ENCODE results near the gene AHDC1. TPM values are rescaled to one million over a fixed set of nuclear protein-coding genes. Genes with fewer than 3 reads are reported as not detected.

Gene AHDC1
- total and polyA plus RNA-seq, 9 of the 15 experiments (the other 6 are each of a cell fraction or from before 2014, with no cell fraction given) = 0.21 to 36.4 (median 4.7) TPM

DNA sequence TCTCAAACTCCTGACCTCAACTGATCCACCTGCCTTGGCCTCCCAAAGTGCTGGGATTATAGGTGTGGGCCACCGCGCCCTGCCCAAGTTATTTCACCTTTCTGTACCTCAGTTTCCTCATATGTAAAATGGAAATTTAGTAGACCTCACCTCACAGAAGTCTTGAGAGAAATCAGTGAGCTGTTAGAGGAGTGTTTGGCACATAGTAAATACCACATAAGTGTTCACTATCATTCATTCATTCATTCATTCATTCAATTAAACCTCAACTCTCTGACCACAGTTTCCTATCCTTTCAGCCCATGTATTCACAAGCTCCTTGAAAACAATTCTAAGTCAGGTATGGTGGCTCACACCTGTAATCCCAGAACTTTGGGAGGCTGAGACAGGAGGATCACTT is 34.9 kb upstream of the AHDC1 start:
- no peak overlapping the region for H3K4me2 ChIP-seq (ENCODE audit: insufficient read depth, low read length)
- no peak for ATAC-seq
- no peak for TF ChIP-seq ZNF165 (CRISPR knock-in tag; IDR thresholded peaks at IDR 0.05; ENCODE audit: borderline replicate concordance)
- peak; percentile 92 for TF ChIP-seq ZNF24 (IDR thresholded peaks at IDR 0.05)
- TF ChIP-seq, protein P1, sequence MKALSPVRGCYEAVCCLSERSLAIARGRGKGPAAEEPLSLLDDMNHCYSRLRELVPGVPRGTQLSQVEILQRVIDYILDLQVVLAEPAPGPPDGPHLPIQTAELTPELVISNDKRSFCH (CRISPR knock-in tag; IDR thresholded peaks at IDR 0.05) = no peak
- TF ChIP-seq, protein P1 (tag; IDR thresholded peaks at IDR 0.05) = no peak
- TF ChIP-seq NFATC3 (IDR thresholded peaks at IDR 0.05) = no peak
- no peak for TF ChIP-seq KDM4B (IDR thresholded peaks at IDR 0.05; ENCODE audit: borderline replicate concordance in 2 of 2, low read depth in 1 of 2)
- no peak for FAIRE-seq
- in situ Hi-C loops (cut with MboI) = no loop called here
- H3K4me1 ChIP-seq (replicated peaks in 1 of 2; ENCODE audit: control insufficient read depth in 2 of 2, insufficient read depth in 2 of 2, low read length in 2 of 2) = peaks cover 0 to 12% of the 10 kb centered on the region in 2 experiments; a peak in 2 of 5 replicates
- POLR2A ChIA-PET = interaction anchor here (0.7 to 2.7 kb wide), 2 partner anchors 9 to 10 kb away, joined by 3 to 8 read pairs; no protein-coding TSS in a partner anchor
- 94% methylated on average over 2 of the region's 2 CpGs for WGBS (ENCODE audit: insufficient coverage, low coverage, missing lambda C conversion rate)
- DNase-seq (ENCODE audit: extremely low read depth in 1 of 4, low spot score in 3 of 4) = no peak
- H3K9ac ChIP-seq (ENCODE audit: insufficient read depth in 1 of 2, low read depth in 2 of 2, low read length in 2 of 2) = no peak overlapping the region
- H3K27me3 ChIP-seq (ENCODE audit: control insufficient read depth in 2 of 2, insufficient read depth in 2 of 2, low read length in 2 of 2) = peaks cover 3 to 17% of the 10 kb centered on the region in 2 experiments; a peak in 3 of 5 replicates
- H3K9me3 ChIP-seq (replicated peaks; ENCODE audit: control insufficient read depth, insufficient read depth, low read depth, low read length) = no peaks in the 10 kb centered on the region
- no peak overlapping the region for H3K4me3 ChIP-seq
- no peaks in the 10 kb centered on the region for H3K9me1 ChIP-seq (ENCODE audit: control insufficient read depth, insufficient read depth, low read length)
- no peak overlapping the region for H3K27ac ChIP-seq (ENCODE audit: extremely low read depth, low read depth, low read length)
- no peaks in the 10 kb centered on the region for H4K20me1 ChIP-seq (replicated peaks; ENCODE audit: control insufficient read depth, insufficient read depth, low read length)
- intact Hi-C loops (cut with micrococcal nuclease) = no loop called here
- no peaks in the 10 kb centered on the region for H3K79me2 ChIP-seq (ENCODE audit: control insufficient read depth, insufficient read depth, low read length)
- CTCF ChIA-PET (ENCODE audit: low intra/inter-chr PET ratio) = no interaction called here
- no TSS peak for BruUV-seq (replicated peaks)
- no peaks in the 10 kb centered on the region for H3K36me3 ChIP-seq (ENCODE audit: control insufficient read depth, insufficient read depth, low read length)
- H2AFZ ChIP-seq (ENCODE audit: low read depth, low read length) = no peak overlapping the region

Measured in K562 (cell line).